GM19239 (cell line): ENCODE measurements around the gene PRPF6.

ENCODE experiments used
- DNase-seq: peaks from one replicate; pipeline ENCODE4 v3.0.0; 2011; ENCODE audit warnings: low spot score; ENCODE audit not compliant: insufficient read length
- FAIRE-seq: peaks from 2 replicates; lab custom pipeline; 2011; peaks lifted over from hg19 to GRCh38; lab: Jason Lieb, UNC

Gene PRPF6

DNA sequence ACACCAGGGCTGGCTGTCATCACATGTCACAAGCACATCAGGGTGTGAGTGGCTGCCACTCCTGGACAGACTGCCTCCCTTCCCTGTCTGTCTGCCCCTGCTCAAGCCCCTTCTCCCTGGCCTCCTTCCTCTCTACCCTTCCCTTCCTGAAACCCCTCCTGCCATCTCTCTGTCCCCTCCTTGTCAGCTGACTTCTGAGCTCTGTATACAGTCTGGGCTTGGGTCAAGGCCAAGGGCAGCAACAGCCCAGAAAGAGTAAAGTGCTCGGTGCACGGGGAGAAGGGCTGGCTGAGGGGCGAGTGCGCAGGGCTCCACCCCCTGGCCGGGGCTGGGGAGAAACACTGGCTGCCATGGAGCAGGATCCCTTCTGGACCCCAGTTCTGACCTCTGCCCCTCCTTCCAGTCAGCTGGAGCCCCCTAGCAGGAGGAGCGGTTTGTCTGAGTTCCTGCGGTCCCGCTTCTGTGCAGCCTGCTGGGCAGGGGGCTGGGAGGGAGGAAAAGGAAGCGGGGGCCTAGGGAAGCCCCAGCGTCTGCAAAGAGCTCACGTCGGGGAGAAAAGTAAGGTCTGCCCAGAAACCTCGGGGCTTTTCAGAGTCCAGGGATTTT, 101.3 kb downstream of the PRPF6 start:
- DNase-seq (no peak), FAIRE-seq (no peak)
